A673 (cell line): ENCODE results near the gene KCNK7.

Experiments
- EZH2 ChIP-seq: fragments of 200-600 bp; sonication (generic); IDR thresholded peaks from 2 replicates; pipeline ENCODE4 v1.6.1; 2017; ENCODE audit warnings: borderline replicate concordance, low read depth, mild to moderate bottlenecking, mixed read lengths, antibody characterized with exemption, low read length; ENCODE audit not compliant: poor library complexity, severe bottlenecking
- TF ChIP-seq, protein P1 (sequence below): fragments of 300-800, 200-600 bp; sonication (generic); conservative IDR thresholded peaks from 2 replicates; pipeline ENCODE4 v1.5.1; 2017; ENCODE audit warnings: low read depth, mild to moderate bottlenecking, antibody characterized with exemption, low read length, moderate library complexity, mixed read lengths

DNA sequence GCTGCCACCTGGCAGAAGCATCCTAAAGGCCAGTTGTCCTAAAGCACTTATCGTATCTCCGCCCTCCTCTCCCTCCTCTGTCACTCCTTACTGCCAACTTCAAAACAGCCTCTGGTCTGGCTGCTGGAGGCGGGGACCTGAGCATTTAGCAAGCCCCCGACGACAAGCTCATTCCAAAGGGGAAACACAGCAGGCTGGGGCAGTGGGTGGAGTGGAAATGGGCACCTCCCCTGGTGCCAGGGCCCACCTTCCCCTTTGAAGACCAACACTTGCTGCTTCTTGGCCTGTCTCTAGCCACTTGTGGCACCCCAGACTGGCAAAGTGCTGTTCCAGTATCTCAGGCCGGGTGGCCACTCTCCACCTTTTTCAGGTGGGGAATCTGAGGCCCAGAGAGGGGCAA, 14.8 kb upstream of the KCNK7 start:
- TF ChIP-seq, protein P1, sequence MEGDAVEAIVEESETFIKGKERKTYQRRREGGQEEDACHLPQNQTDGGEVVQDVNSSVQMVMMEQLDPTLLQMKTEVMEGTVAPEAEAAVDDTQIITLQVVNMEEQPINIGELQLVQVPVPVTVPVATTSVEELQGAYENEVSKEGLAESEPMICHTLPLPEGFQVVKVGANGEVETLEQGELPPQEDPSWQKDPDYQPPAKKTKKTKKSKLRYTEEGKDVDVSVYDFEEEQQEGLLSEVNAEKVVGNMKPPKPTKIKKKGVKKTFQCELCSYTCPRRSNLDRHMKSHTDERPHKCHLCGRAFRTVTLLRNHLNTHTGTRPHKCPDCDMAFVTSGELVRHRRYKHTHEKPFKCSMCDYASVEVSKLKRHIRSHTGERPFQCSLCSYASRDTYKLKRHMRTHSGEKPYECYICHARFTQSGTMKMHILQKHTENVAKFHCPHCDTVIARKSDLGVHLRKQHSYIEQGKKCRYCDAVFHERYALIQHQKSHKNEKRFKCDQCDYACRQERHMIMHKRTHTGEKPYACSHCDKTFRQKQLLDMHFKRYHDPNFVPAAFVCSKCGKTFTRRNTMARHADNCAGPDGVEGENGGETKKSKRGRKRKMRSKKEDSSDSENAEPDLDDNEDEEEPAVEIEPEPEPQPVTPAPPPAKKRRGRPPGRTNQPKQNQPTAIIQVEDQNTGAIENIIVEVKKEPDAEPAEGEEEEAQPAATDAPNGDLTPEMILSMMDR, result no peak
- TF ChIP-seq EZH2, result no peak
